ENCODE measurements around the gene SERINC2. TPM values are rescaled to one million over a fixed set of nuclear protein-coding genes. Genes with fewer than 3 reads are reported as not detected.

SERINC2 gene
- total and polyA plus RNA-seq, 2 experiments from 2014 or later = 20.5 to 23.3 TPM

GRCh38 chr1:31458287-31458896 is 45.4 kb downstream of the SERINC2 start:
- Histone ChIP-seq H4K20me1 (replicated peaks; ENCODE audit: insufficient read depth) (no peaks in the 10 kb centered on the region), H2AFZ (no peak overlapping the region), H3K79me2 (replicated peaks; ENCODE audit: insufficient read depth) (no peaks in the 10 kb centered on the region), H3K36me3 (ENCODE audit: insufficient read depth) (peaks cover 12% of the 10 kb centered on the region), H3K9me2 (ENCODE audit: insufficient read depth) (no peaks in the 10 kb centered on the region), H3F3A (replicated peaks; ENCODE audit: low read depth) (no peaks in the 10 kb centered on the region), H3K4me2 (no peak overlapping the region), H3K4me3 (no peak overlapping the region), H3K4me1 (ENCODE audit: insufficient read depth) (no peaks in the 10 kb centered on the region), H3K27me3 (ENCODE audit: insufficient read depth) (no peaks in the 10 kb centered on the region), H3K27ac (ENCODE audit: low read depth) (no peak overlapping the region)
- H3K27me3 Mint-ChIP-seq (ENCODE audit: insufficient read depth, low read depth, poor library complexity) = peaks cover 7% of the 10 kb centered on the region
- H3K36me3 Mint-ChIP-seq (ENCODE audit: low read depth) = peaks cover 11% of the 10 kb centered on the region
- no peak for ATAC-seq
- TF ChIP-seq ZNF331 (CRISPR knock-in tag; IDR thresholded peaks at IDR 0.05; ENCODE audit: low read depth) (no peak), NANOG (IDR thresholded peaks at IDR 0.05; ENCODE audit: borderline replicate concordance) (no peak), ETS1 (IDR thresholded peaks at IDR 0.05) (no peak), JUNB (IDR thresholded peaks at IDR 0.05; ENCODE audit: unreplicated experiment) (no peak), ZNF462 (CRISPR knock-in tag; IDR thresholded peaks at IDR 0.05) (no peak), CREB1 (CRISPR knock-in tag; IDR thresholded peaks at IDR 0.05; ENCODE audit: low read depth) (no peak), EZH2phosphoT487 (IDR thresholded peaks at IDR 0.05; ENCODE audit: unreplicated experiment) (no peak)
- H3K9me3 Mint-ChIP-seq = peaks cover 50% of the 10 kb centered on the region
- DNase-seq (ENCODE audit: low spot score) = no peak
- H3K27ac Mint-ChIP-seq = no peak overlapping the region
- no peaks in the 10 kb centered on the region for H3K4me1 Mint-ChIP-seq
- no peak overlapping the region; the same call in 2 of the 3 replicates for H3K4me3 Mint-ChIP-seq

Data from GM23338 (cell line).